GM18861 (cell line): ENCODE data around the gene MYL9.

Experiments
- ATAC-seq: cut with Tn5 transposase; IDR thresholded peaks from one replicate; pipeline ENCODE4 v1.9.1; 2021; ENCODE audit not compliant: unreplicated experiment

Gene MYL9

GRCh38 chr20:36579996-36580545 lies 38.8 kb downstream of the MYL9 start:
- ATAC-seq = no peak

GRCh38 chr20:36582322-36582721 lies 41.0 kb downstream of the MYL9 start:
- no peak for ATAC-seq

GRCh38 chr20:36582821-36583220 lies 41.5 kb downstream of the MYL9 start:
- no peak for ATAC-seq

- ATAC-seq = no peak
Measured at GRCh38 chr20:36584018-36584481, 42.7 kb downstream of the MYL9 start.

GRCh38 chr20:36585410-36586125 lies 44.2 kb downstream of the MYL9 start:
- no peak for ATAC-seq

GRCh38 chr20:36587388-36588070 lies 46.2 kb downstream of the MYL9 start:
- ATAC-seq = no peak

- no peak for ATAC-seq
Measured at GRCh38 chr20:36591281-36591680, 50.0 kb downstream of the MYL9 start.

GRCh38 chr20:36591854-36592641 lies 50.7 kb downstream of the MYL9 start:
- no peak for ATAC-seq

- ATAC-seq = no peak
Measured at GRCh38 chr20:36593347-36593929, 52.1 kb downstream of the MYL9 start.

GRCh38 chr20:36599912-36600345 lies 58.6 kb downstream of the MYL9 start:
- no peak for ATAC-seq
